ENCODE results near the gene MARVELD2.
"Not testable (repeated sequence)": the region's sequence is repeated elsewhere in the genome, so short reads cannot be mapped to it uniquely, and the experiment has no call there.

Gene MARVELD2

DNA sequence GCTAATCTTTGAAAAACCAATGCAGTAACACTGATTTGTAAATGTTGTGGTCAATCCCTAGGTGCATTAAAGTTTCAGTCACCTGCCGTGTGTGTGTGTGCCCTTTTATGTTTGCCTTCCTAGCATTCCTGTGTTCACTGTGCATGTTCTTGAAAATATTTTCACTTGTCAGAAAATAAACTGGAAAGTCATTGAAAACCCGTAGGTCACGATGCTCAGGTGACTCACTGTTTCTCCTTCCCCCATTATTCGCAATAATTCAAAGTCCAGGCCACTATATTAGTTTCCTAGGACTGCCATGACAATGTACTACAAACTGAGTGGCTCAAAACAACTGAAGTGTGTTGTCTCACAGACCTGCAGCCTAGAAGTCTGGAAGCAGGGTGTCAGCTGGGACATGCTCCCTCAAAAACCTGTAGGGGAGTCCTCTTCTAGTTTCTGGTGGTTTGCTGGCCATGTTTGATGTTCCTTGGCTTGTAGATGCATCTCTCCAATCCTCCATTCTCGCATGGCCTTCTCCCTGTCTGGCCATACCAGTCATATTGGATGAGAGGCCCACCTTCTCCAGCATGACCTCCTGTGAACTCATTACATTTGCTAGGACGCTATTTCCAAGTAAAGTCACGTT, 29.3 kb downstream of the MARVELD2 start:
- DNase-seq (ENCODE audit: low read depth in 3 of 3, low spot score in 1 of 3) = no peak

DNA sequence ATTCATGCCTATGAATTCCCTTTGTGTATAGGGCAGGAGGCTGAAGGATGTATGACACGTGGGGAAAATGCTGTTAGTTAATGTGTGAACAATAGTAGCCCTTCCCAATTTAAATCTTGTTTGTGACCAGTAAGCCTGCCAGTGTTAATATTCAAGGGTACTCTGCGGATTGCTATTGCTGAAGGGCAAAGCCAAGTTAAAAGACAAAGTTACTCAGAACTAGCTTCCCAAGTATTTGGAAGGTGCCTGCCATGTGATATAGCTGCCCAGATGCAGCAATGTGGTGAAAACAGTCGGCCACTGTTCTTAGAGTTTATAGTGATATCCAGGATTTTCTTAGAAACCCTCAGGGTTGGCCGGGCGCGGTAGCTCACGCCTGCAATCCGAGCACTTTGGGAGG, 34.6 kb downstream of the MARVELD2 start:
- DNase-seq (ENCODE audit: low read depth in 3 of 3, low spot score in 1 of 3) = no peak

DNA sequence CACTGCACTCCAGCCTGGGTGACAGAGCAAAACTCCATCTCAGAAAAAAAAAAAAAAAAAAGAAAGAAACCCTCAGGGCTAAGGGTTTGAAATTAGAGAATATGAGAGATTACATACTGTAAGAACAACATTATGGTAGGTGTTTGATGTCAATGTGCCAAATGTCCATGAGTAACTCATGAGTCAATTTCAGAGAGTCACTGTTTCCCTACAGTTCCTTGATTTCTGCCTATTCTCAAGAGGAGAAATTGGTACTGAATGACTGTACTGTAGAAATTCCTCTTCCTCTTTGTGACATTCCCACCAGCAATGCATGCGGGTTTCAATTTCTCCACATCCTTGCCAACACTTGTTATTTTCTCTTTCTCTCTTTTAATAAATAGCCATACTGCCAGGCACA, 35.2 kb downstream of the MARVELD2 start:
- DNase-seq (ENCODE audit: low read depth in 3 of 3, low spot score in 1 of 3) = no peak

DNA sequence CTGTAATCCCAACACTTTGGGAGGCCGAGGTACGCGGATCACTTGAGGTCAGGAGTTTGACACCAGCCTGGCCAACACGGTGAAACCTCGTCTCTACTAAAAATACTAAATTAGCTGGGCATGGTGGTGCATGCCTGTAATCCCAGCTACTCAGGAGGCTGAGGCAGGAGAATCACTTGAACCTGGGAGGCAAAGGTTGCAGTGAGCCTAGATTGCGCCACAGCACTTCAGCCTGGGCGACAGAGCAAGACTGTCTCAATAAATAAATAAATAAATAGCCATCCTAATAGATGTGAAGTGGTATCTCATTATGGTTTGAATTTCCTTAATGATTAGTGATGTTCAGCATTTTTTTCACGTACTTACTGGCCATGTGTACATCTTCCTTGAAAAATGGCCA, 35.6 kb downstream of the MARVELD2 start:
- not testable (repeated sequence) for DNase-seq (ENCODE audit: low read depth in 3 of 3, low spot score in 1 of 3)

DNA sequence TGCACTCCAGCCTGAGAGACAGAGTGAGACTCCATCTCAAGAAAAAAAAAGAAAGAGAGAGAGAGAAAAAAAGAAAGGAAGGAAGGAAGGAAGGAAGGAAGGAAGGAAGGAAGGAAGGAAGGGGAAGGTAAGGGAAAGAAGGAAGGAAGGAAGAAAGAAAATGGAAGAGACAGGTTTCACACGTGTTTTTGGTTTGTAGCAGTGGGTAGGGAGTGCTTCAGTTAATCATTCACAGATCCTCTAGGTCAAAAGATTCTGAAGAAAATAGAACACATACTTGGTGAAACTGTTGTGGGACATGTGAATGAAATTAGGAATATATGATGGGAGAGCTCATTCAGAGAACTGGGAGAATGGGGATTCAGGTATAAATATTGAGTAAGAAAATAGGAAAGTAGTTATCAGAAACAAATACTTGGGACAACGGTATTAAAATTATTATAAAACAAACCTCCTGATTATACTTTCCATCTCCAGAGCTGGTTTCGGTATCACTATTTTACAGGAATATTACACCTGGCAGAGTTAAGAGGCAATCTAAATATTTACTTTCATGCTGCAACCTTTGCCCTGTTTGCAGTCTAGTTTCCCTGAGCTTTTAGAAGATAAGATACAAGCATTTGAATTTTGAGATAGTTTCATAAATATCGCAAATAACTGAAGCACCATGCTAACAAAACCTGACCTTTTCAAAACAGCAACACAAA, 37.2 kb downstream of the MARVELD2 start:
- no peak for DNase-seq (ENCODE audit: low read depth in 3 of 3, low spot score in 1 of 3)

DNA sequence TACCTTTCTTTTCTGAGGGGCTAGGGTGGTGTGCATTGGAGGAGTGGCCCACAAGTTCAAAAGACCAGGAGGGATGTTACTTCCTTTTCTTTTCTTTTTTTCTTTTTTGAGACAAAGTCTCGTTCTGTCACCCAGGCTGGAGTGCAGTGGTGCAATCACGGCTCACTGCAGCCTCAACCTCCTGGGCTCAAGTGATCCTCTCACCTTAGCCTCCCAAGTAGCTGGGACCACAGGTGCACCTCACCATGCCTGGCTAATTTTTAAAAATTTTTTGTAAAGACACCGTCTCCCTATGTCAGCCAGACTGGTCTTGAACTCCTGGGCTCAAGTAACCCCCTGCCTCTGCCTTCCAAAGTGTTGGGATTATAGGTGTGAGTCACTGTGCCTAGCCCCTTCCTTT, 38.6 kb downstream of the MARVELD2 start:
- DNase-seq (ENCODE audit: low read depth in 3 of 3, low spot score in 1 of 3) = not testable (repeated sequence)

DNA sequence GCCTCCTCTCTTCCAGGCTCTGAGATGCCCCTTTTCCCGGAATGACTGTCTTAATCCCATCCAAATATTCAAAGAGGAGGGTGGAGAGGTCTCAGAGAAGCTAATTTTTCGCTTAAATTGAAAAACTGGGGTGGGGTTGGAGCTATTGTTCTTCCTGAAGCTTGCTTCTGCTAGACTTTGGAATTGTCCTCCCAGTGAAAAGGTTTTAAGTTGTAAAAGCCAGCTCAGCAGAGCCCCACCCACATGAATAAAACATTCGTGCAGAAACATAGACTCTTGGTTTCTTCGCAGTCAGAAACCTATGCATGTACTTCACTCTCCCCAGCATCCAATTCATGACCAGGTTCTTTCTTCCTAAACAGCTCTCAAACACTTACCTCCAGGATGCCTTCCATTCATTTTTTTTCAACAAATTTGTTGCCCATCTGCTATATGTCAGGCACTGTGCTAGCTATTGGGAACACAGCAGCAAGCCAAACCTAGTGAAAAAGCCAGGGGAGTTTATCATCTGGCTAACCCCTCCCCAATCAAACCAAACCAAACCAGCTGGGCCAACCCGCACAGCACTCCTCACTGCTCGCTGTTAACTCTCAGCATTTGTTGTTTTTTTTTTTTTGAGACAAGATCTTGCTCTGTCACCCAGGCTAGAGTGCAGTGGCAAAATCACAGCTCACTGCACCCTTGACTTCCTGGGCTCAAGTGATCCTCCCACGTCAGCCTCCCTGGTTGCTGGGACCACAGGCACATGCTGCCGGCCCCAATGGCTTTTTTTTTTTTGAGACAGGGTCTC, 39.7 kb downstream of the MARVELD2 start:
- no peak for DNase-seq (ENCODE audit: low read depth in 3 of 3, low spot score in 1 of 3)

DNA sequence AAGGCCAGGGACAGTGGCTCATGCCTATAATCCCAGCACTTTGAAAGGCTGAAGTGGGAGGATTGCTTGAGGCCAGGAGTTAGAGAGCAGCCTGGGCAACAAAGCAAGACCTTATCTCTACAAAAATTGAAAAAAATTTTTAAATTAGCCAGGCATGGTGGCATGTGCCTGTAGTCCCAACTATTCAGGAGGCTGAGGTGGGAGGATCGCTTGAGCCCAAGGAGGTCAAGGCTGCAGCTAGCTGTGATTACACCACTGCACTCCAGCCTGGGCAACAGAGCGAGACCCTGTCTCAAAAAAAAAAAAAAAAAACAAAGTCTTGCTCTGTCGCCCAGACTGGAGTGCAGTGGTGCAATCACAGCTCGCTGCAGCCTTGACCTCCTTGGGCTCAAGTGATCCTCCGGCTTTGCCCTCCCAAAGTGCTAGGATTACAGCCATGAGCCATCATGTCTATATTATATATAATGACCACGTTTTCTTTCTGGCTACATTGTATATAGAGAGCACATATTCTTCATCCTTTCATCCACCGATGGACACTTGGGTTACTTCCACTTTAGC, 40.6 kb downstream of the MARVELD2 start:
- DNase-seq (ENCODE audit: low read depth in 3 of 3, low spot score in 1 of 3) = not testable (repeated sequence)

DNA sequence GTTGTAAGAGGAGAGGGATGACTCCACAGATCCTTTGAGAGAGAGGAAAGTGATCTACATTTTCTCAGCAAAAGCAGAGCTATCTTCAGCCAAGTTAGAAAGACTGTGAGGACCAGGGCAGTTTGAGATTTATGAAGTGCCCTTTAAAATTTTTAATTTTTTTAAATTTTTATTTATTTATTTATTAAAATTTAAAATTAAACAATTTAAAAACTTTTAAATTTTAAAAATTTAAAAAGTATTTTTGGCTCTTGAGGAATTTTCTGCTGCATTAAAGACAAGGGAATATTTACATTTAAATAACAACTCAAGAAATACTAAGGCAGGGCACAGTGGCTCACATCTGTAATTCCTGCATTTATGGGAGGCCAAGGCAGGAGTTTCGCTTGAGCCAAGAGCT, 47.3 kb downstream of the MARVELD2 start:
- no peak for DNase-seq (ENCODE audit: low read depth in 3 of 3, low spot score in 1 of 3)

DNA sequence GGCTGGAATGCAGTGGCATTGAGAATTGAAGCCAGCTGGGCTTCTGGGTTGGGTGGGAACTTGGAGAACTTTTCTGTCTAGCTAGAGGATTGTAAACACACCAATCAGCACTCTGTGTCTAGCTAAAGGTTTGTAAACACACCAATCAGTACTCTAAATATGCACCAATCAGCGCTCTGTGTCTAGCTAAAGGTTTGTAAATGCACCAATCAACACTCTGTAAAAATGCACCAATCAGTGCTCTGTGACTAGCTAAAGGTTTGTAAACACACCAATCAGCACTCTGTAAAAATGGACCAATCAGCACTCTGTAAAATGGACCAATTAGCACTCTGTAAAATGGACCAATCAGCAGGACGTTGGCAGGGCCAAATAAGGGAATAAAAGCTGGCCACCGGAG, 51.5 kb downstream of the MARVELD2 start:
- DNase-seq (ENCODE audit: low read depth in 3 of 3, low spot score in 1 of 3) = not testable (repeated sequence)

DNA sequence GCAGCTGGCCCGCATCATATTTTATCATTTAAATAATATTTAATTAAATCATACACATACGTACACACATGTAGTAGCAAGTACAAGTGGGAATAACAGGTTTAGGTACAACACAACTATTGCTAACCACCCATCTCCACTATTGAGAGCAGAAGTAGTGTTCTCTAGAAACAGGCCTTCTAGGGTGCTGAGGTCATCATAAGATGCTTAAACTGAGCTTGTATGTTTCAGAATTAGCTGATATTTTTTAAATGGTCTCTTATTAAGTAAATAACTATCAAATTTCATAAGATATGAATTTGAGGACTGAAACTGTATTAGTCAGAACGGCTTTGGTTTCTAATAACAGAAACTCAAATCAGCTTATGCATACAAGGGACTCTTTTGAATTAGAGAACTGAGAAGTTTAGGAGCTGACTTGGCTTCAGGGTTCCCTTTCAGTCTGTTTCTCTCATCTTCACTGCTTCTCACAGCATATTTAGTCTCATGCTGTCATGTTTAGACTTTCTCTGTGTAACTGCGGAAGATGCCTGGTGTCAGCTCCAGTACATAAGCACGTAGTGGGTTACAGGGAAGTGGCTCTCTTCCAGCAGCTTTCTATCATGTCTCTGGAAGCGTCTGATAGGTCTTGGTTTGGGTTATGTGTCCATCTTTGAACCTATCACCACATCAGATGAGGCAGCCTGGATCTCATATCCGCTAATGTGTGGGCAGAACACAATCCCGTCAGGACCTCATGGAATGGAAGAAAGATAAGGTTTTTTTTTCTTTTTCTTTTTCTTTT, 52.7 kb downstream of the MARVELD2 start:
- no peak for DNase-seq (ENCODE audit: low read depth in 3 of 3, low spot score in 1 of 3)

DNA sequence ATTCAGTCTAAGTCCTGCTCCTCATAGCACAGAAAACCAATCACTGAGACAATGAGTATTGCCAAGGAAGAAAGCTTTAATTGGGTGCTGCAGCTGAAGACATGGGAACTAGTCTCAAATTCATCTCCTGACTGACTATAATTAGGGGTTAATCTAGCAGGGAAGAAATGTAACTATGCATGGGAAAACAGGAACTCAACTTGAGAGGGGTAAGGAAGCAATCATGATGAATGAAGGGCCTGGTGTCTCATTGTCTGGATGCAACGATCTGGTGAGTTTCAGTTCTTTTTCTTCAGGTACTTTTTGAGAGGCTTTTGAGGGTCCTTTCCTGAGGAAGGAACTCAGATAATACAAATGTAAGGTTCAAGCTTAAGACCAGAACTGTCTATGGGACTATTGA, 53.7 kb downstream of the MARVELD2 start:
- no peak for DNase-seq (ENCODE audit: low read depth in 3 of 3, low spot score in 1 of 3)

DNA sequence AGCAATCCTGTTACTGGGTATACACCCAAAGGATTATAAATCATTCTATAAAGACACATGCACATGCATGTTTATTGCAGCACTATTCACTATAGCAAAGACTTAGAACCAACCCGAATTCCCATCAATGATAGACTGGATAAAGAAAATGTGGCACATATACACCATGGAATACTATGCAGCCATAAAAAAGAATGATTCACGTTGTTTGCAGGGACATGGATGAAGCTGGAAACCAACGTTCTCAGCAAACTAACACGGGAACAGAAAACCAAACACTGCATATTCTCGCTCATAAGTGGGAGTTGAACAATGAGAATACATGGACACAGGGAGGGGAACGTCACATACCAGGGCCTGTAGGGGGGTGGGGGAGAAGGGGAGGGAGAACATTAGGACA, 56.6 kb downstream of the MARVELD2 start:
- not testable (repeated sequence) for DNase-seq (ENCODE audit: low read depth in 3 of 3, low spot score in 1 of 3)

DNA sequence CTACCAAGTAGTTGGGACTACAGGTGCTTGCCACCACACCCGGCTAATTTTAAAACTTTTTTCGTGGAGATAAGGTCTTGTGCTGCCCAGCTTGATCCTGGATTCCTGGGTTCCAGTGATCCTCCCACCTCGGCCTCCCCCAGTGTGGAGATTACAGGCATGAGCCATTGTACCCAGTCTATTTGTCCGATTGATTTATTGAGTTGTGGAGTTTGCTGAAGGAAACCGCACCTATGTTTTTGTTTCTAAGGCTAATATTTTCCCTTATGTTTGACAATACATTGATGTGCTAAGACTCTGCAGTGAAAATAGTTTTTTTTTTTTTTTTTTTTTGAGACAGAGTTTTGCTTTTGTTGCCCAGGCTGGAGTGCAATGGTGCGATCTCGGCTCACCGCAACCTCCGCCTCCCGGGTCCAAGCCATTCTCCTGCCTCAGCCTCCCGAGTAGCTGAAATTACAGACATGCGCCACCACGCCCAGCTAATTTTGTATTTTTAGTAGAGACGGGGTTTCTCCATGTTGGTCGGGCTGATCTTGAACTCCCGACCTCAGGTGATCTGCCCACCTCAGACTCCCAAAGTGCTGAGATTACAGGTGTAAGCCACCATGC, 57.7 kb downstream of the MARVELD2 start:
- DNase-seq (ENCODE audit: low read depth in 3 of 3, low spot score in 1 of 3) = not testable (repeated sequence)

DNA sequence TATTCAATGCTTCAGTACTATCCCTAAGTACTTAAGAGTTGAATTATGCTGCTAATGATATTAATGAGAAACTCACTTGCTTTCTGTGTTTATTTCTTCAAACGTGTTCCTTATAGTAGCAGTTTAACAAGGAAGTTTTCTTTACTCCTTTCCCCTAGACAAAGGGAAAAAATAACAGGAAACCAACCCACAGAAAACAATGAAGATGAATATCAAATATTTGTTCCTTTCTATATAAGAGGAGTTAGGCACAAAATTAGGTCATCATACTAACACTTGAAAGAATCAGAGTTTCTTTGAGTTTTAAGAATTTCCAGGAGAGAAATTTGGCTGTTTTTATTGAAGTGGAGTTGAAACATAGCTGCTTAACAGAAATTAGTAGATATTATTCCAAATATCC, 62.3 kb downstream of the MARVELD2 start:
- no peak for DNase-seq (ENCODE audit: low read depth in 3 of 3, low spot score in 1 of 3)

DNA sequence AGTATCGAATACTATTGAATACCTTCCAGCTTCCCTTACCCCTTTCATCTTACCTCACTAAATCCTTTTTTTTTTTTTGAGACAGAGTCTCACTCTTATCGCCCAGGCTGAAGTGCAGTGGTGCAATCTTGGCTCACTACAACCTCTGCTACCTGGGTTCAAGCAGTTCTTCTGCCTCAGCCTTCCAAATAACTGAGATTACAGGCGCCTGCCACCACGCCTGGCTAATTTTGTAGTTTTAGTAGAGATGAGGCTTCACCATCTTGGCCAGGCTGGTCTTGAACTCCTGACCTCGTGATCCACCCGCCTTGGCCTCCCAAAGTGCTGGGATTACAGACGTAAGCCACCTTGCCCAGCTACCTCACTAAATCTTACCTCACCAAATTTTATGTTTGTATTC, 63.4 kb downstream of the MARVELD2 start:
- DNase-seq (ENCODE audit: low read depth in 3 of 3, low spot score in 1 of 3) = not testable (repeated sequence)

DNA sequence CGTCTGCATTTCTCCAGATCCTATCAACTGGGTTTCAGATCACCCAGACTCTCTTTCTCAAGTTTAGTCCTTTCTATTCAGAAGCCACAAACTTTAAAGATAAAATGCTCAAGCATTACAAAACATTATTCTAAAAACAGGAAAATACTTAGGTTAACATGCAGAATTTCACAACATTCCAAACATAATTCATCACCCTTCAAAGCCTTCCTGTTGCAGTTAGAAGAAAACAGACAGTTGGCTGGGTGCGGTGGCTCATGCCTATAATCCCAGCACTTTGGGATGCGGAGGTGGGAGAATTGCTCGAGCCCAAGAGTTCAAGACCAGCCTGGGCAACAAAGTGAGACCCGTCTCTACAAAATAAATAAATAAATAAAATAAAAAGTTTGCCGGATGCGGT, 70.0 kb downstream of the MARVELD2 start:
- DNase-seq (ENCODE audit: low read depth in 3 of 3, low spot score in 1 of 3) = no peak

DNA sequence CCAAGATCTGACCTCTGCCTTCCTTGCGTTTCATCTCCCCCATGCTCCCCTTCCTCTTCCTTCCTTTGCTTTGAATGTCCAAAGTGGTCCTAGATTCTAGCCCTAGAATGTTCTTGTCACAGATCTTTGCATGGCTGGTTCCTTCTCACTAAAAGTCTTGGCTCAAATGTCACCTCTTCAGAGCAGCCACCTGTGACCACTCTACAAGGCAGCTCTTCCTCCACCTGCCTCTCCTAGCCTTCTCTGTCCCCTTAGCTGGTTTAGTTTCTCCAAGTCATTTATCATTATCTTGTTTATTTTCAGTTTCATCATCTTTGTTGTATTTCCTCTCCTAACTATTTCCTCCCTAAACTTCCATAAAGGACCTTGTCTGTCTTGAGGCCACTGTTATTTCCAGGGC, 70.6 kb downstream of the MARVELD2 start:
- DNase-seq (ENCODE audit: low read depth in 3 of 3, low spot score in 1 of 3) = no peak

DNA sequence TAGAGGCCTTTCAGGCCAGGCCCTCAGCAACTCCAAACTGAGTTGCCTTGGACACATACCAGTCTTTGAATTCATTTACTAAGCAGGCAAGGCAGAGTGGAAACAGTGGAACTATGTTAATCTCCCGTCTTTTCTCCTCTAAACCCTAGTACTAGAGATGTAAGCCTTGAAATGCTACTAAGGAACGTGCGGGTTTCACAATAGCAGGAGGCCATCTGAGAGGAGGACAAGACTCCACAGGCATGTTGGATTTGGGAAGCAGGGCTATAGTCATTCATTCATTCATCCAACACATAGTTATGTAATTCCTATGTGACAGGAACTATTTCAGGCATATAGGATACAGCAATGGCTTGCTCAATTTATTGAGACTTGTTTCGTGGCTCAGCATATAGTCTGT, 74.3 kb downstream of the MARVELD2 start:
- no peak for DNase-seq (ENCODE audit: low read depth in 3 of 3, low spot score in 1 of 3)

DNA sequence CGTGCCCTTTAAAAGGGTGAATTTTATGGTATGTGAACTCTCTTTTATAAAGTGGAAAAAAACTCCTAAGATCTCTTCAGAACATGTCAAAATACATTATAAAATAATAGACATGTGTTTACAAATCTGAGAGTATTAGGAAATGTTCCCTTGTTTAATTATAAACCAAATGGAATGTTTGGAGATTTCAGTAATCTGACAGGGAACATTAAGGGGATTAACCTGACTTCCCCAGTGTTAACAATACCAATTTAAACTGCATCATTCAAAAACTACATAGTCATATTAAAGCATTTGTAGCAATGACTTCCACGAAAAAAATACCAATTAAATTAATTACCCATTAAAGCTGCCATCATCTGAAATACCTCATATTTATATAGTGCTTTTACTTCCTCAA, 76.1 kb downstream of the MARVELD2 start:
- DNase-seq (ENCODE audit: low read depth in 3 of 3, low spot score in 1 of 3) = no peak

All from stimulated activated CD4-positive, alpha-beta T cell treated with anti-CD3 and anti-CD28 coated beads, TNF-alpha, amount 100 ng/mL, for 1 hour (primary cell).